Activated naive CD4-positive, alpha-beta T cell treated with Interleukin-2 at 50 U/mL for 16 hours (primary cell): Measurements from ENCODE around the gene PCNX2.
A peak's percentile ranks its signal among the peaks of the same experiment; 100 is the strongest.

ENCODE experiments used
- DNase-seq: peaks from one replicate; pipeline ENCODE4 v3.0.0-alpha.2; 2020

Gene PCNX2

GRCh38 chr1:233295237-233295974, at the start of gene PCNX2:
Gene PCNX2, minus strand, starts transcription at chr1:233295725. Its CDS starts 247 bp downstream, at chr1:233295478.
- peak; percentile 79 for DNase-seq

- DNase-seq: no peak
Observed at GRCh38 chr1:233343262-233343661, 47.7 kb upstream of the PCNX2 start.

GRCh38 chr1:233342086-233342485, 46.6 kb upstream of the PCNX2 start:
- DNase-seq: no peak

GRCh38 chr1:233340966-233341516, 45.5 kb upstream of the PCNX2 start:
- no peak for DNase-seq

GRCh38 chr1:233340031-233340555, 44.6 kb upstream of the PCNX2 start:
- no peak for DNase-seq

- DNase-seq: no peak
Observed at GRCh38 chr1:233338102-233338501, 42.6 kb upstream of the PCNX2 start.

- DNase-seq: no peak
Observed at GRCh38 chr1:233337505-233337904, 42.0 kb upstream of the PCNX2 start.

GRCh38 chr1:233336554-233337456, 41.3 kb upstream of the PCNX2 start:
- no peak for DNase-seq

- DNase-seq: no peak
Observed at GRCh38 chr1:233334092-233334491, 38.6 kb upstream of the PCNX2 start.

- DNase-seq: no peak
Observed at GRCh38 chr1:233333086-233333485, 37.6 kb upstream of the PCNX2 start.

GRCh38 chr1:233331676-233332519, 36.4 kb upstream of the PCNX2 start:
- DNase-seq: no peak

- peak; percentile 33 for DNase-seq
Observed at GRCh38 chr1:233328142-233328921, 32.8 kb upstream of the PCNX2 start.

GRCh38 chr1:233327651-233328141, 32.2 kb upstream of the PCNX2 start, which contains the start of gene MAP3K21:
Gene MAP3K21, plus strand, starts transcription at chr1:233327724. Its CDS starts 305 bp downstream, at chr1:233328029.
- DNase-seq: no peak

GRCh38 chr1:233326811-233327650, 31.5 kb upstream of the PCNX2 start:
- peak; percentile 89 for DNase-seq

GRCh38 chr1:233326319-233326718, 30.8 kb upstream of the PCNX2 start:
- no peak for DNase-seq

- DNase-seq: no peak
Observed at GRCh38 chr1:233323718-233324117, 28.2 kb upstream of the PCNX2 start.

- no peak for DNase-seq
Observed at GRCh38 chr1:233320023-233320422, 24.5 kb upstream of the PCNX2 start.

- no peak for DNase-seq
Observed at GRCh38 chr1:233319272-233319671, 23.7 kb upstream of the PCNX2 start.

- DNase-seq: no peak
Observed at GRCh38 chr1:233316473-233316872, 20.9 kb upstream of the PCNX2 start.

GRCh38 chr1:233315718-233316301, 20.3 kb upstream of the PCNX2 start:
- no peak for DNase-seq
